ENCODE data around the gene RHOJ. TPM values are rescaled to one million over a fixed set of nuclear protein-coding genes. Genes with fewer than 3 reads are reported as not detected.

RHOJ gene
- total and polyA plus RNA-seq, 2 donors (not counting 1 experiment from before 2014, with no cell fraction given): not detected

DNA sequence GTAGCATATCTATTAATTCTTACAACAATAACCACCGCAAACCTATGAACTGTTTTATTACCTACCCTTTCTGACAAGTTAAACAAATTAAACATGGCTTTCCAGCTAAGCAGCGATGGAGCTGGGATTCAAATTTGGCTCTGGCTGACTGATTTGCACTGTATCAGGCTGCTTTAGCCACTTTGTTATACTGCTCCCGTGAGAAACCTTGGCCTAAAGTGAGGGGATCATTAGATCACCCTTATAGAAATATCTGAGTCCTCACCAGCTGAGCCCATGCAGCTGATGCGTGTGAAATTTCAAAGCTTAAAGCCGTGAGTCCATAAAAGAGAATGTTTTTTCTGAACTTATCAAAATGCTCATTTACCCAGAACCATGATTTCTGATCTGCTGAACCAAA is 122.6 kb downstream of the RHOJ start:
- WGBS (ENCODE audit: insufficient coverage): 98% methylated on average over 3 of the region's 5 CpGs
- no peaks in the 10 kb centered on the region for H3K36me3 ChIP-seq (replicated peaks in 1 of 2; ENCODE audit: control extremely low read depth in 1 of 2, control insufficient read depth in 1 of 2, extremely low read depth in 1 of 2, insufficient read depth in 2 of 2, low read length in 1 of 2)
- no peaks in the 10 kb centered on the region for H3K79me2 ChIP-seq (ENCODE audit: control insufficient read depth, insufficient read depth, low read length)
- Mint-ChIP-seq H3K27ac (no peak overlapping the region), H3K9me3 (ENCODE audit: insufficient read depth) (no peaks in the 10 kb centered on the region), H3K27me3 (peaks cover 19% of the 10 kb centered on the region), H3K4me1 (no peaks in the 10 kb centered on the region), H3K4me3 (no peak overlapping the region)
- CTCF ChIA-PET: no interaction called here
- POLR2A ChIA-PET: no interaction called here
- H3K4me2 ChIP-seq (replicated peaks; ENCODE audit: low read depth, low read length, poor library complexity, severe bottlenecking): no peak overlapping the region
- no peak overlapping the region for H2AFZ ChIP-seq (ENCODE audit: insufficient read depth, low read depth, low read length, poor library complexity, severe bottlenecking)
- intact Hi-C loops (cut with micrococcal nuclease): no loop called here
- no peak overlapping the region for H3K27ac ChIP-seq (ENCODE audit: low read length in 2 of 2)
- no peak for ATAC-seq (ENCODE audit: low read depth)
- DNase-seq: no peak
- H3K4me1 ChIP-seq (ENCODE audit: control insufficient read depth in 2 of 2, insufficient read depth in 2 of 2, low read length in 2 of 2): no peaks in the 10 kb centered on the region
- H4K20me1 ChIP-seq (ENCODE audit: control insufficient read depth, insufficient read depth, low read length, poor library complexity, severe bottlenecking): no peaks in the 10 kb centered on the region
- H3K27me3 ChIP-seq (replicated peaks in 1 of 4; ENCODE audit: control extremely low read depth in 1 of 4, control insufficient read depth in 3 of 4, insufficient read depth in 4 of 4, low read length in 3 of 4): peaks cover 0 to 3% (median 1%) of the 10 kb centered on the region in 4 experiments
- TF ChIP-seq EZH2 (IDR thresholded peaks at IDR 0.05; ENCODE audit: borderline replicate concordance, insufficient read depth, low read depth, low read length, poor library complexity, severe bottlenecking): no peak
- TF ChIP-seq, protein P1, sequence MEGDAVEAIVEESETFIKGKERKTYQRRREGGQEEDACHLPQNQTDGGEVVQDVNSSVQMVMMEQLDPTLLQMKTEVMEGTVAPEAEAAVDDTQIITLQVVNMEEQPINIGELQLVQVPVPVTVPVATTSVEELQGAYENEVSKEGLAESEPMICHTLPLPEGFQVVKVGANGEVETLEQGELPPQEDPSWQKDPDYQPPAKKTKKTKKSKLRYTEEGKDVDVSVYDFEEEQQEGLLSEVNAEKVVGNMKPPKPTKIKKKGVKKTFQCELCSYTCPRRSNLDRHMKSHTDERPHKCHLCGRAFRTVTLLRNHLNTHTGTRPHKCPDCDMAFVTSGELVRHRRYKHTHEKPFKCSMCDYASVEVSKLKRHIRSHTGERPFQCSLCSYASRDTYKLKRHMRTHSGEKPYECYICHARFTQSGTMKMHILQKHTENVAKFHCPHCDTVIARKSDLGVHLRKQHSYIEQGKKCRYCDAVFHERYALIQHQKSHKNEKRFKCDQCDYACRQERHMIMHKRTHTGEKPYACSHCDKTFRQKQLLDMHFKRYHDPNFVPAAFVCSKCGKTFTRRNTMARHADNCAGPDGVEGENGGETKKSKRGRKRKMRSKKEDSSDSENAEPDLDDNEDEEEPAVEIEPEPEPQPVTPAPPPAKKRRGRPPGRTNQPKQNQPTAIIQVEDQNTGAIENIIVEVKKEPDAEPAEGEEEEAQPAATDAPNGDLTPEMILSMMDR (IDR thresholded peaks at IDR 0.05): no peak
- peaks cover 0 to 3% (median 0%) of the 10 kb centered on the region in 3 donors for H3K9me3 ChIP-seq (ENCODE audit: control extremely low read depth in 1 of 3, control insufficient read depth in 2 of 3, insufficient read depth in 1 of 3, low read length in 2 of 3)
- H3K9ac ChIP-seq (ENCODE audit: low read length): no peak overlapping the region
- no peak overlapping the region for H3K4me3 ChIP-seq (ENCODE audit: control extremely low read depth in 1 of 5, extremely low read depth in 1 of 5, insufficient read depth in 1 of 5, low read depth in 2 of 5, low read length in 4 of 5)

DNA sequence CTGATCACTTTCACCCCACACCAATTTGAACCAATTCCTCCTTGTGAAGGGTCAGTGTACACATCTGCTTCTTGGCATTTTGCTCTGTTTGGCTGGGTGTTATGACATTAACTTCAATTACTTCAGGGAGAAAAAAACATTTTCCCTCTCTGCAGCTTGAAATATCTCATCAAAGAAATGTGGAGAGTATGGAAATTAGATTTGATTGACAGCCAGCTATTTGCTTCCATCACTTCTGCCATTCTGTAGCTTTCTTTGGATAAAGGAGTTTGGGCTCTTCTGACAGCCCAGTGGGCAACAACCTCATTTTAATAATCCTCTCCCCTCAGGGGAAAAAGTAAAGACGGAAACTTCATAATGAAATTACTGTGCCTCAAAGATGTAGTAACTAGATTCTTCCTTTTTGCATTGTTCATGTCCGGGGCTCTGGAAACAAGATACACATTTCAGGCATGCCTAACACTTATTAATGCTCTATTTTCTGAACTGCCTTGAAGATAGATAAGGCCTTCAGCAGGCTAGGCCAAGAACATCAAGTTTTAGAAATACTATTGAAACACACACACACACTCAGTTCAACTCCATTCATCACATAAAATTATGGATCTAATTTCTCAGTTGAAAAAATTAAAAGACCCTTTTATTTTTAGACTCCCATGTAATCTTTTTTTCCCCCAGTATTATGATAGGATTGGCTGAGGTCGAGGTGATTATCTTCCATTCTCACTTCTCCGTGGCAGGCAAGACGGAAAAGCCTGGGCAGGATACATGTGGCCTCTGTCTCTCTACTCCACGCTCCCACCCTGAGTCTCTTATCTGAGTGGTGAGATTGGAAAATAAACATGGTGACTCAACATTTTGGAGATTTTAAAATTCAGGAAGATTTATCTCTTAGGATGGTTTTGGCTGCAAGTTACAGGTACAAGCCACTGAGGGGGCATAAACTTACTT is 124.8 kb downstream of the RHOJ start:
- CTCF ChIA-PET: no interaction called here
- ATAC-seq (ENCODE audit: low read depth) (no peak), DNase-seq (no peak)
- Histone ChIP-seq H2AFZ (ENCODE audit: insufficient read depth, low read depth, low read length, poor library complexity, severe bottlenecking) (no peak overlapping the region), H3K27me3 (replicated peaks in 1 of 4; ENCODE audit: control extremely low read depth in 1 of 4, control insufficient read depth in 3 of 4, insufficient read depth in 4 of 4, low read length in 3 of 4) (peaks cover 0 to 7% (median 1%) of the 10 kb centered on the region in 4 experiments), H3K9me3 (ENCODE audit: control extremely low read depth in 1 of 3, control insufficient read depth in 2 of 3, insufficient read depth in 1 of 3, low read length in 2 of 3) (peaks cover 0 to 10% (median 0%) of the 10 kb centered on the region in 3 donors), H3K4me1 (ENCODE audit: control insufficient read depth in 2 of 2, insufficient read depth in 2 of 2, low read length in 2 of 2) (no peaks in the 10 kb centered on the region), H3K36me3 (replicated peaks in 1 of 2; ENCODE audit: control extremely low read depth in 1 of 2, control insufficient read depth in 1 of 2, extremely low read depth in 1 of 2, insufficient read depth in 2 of 2, low read length in 1 of 2) (no peaks in the 10 kb centered on the region), H3K4me2 (replicated peaks; ENCODE audit: low read depth, low read length, poor library complexity, severe bottlenecking) (no peak overlapping the region), H3K79me2 (ENCODE audit: control insufficient read depth, insufficient read depth, low read length) (no peaks in the 10 kb centered on the region), H4K20me1 (ENCODE audit: control insufficient read depth, insufficient read depth, low read length, poor library complexity, severe bottlenecking) (no peaks in the 10 kb centered on the region), H3K27ac (ENCODE audit: low read length in 2 of 2) (no peak overlapping the region), H3K4me3 (ENCODE audit: control extremely low read depth in 1 of 5, extremely low read depth in 1 of 5, insufficient read depth in 1 of 5, low read depth in 2 of 5, low read length in 4 of 5) (no peak overlapping the region), H3K9ac (ENCODE audit: low read length) (no peak overlapping the region)
- H3K4me3 Mint-ChIP-seq: no peak overlapping the region
- H3K9me3 Mint-ChIP-seq (ENCODE audit: insufficient read depth): no peaks in the 10 kb centered on the region
- peaks cover 24% of the 10 kb centered on the region for H3K27me3 Mint-ChIP-seq
- WGBS (ENCODE audit: insufficient coverage): 80% methylated on average over 1 of the region's 6 CpGs
- POLR2A ChIA-PET: no interaction called here
- H3K4me1 Mint-ChIP-seq: no peaks in the 10 kb centered on the region
- no peak overlapping the region for H3K27ac Mint-ChIP-seq
- intact Hi-C loops (cut with micrococcal nuclease): no loop called here
- no peak for TF ChIP-seq EZH2 (IDR thresholded peaks at IDR 0.05; ENCODE audit: borderline replicate concordance, insufficient read depth, low read depth, low read length, poor library complexity, severe bottlenecking)
